GM23338 (cell line): ENCODE measurements around the gene MYH13. TPM values are rescaled to one million over a fixed set of nuclear protein-coding genes. Genes with fewer than 3 reads are reported as not detected.

ENCODE experiments used
- ATAC-seq: fragments of 200-7000 bp; cut with Tn5 transposase; 3 replicates; pipeline ENCODE4 v1.9.1; 2020
- DNase-seq: peaks from one replicate; pipeline ENCODE4 v3.0.0-alpha.2; 2015; ENCODE audit warnings: low spot score
- H2AFZ ChIP-seq: fragments of 200-600 bp; sonication (generic); 2 replicates; pipeline ENCODE4 v1.8.0; 2016; ENCODE audit warnings: antibody characterized with exemption, mild to moderate bottlenecking, moderate library complexity
- H3F3A ChIP-seq: fragments of 200-600 bp; sonication (generic); replicated peaks from 2 replicates; pipeline ENCODE4 v1.8.0; 2017; ENCODE audit warnings: antibody characterized with exemption, mixed run types, low read depth
- H3K27ac ChIP-seq: fragments of 200-600 bp; sonication (generic); 2 replicates; pipeline ENCODE4 v1.6.1; 2016; ENCODE audit warnings: low read depth
- H3K27me3 ChIP-seq: fragments of 200-600 bp; sonication (generic); 2 replicates; pipeline ENCODE4 v1.8.0; 2016; ENCODE audit warnings: mild to moderate bottlenecking, mixed run types, moderate library complexity; ENCODE audit not compliant: insufficient read depth
- H3K36me3 ChIP-seq: fragments of 200-600 bp; sonication (generic); 2 replicates; pipeline ENCODE4 v1.8.0; 2016; ENCODE audit warnings: mild to moderate bottlenecking; ENCODE audit not compliant: insufficient read depth
- H3K4me1 ChIP-seq: fragments of 200-600 bp; sonication (generic); 2 replicates; pipeline ENCODE4 v1.8.0; 2016; ENCODE audit warnings: mild to moderate bottlenecking, moderate library complexity; ENCODE audit not compliant: insufficient read depth
- H3K4me2 ChIP-seq: fragments of 200-600 bp; sonication (generic); 2 replicates; pipeline ENCODE4 v1.7.1; 2017; ENCODE audit warnings: mixed run types
- H3K4me3 ChIP-seq: fragments of 200-600 bp; sonication (generic); 2 replicates; pipeline ENCODE4 v1.6.1; 2016; ENCODE audit warnings: mixed run types
- H3K79me2 ChIP-seq: fragments of 200-600 bp; sonication (generic); replicated peaks from 2 replicates; pipeline ENCODE4 v1.8.0; 2017; ENCODE audit warnings: mild to moderate bottlenecking; ENCODE audit not compliant: insufficient read depth
- H3K9me2 ChIP-seq: fragments of 200-600 bp; sonication (generic); 2 replicates; pipeline ENCODE4 v1.8.0; 2017; ENCODE audit not compliant: insufficient read depth
- H4K20me1 ChIP-seq: fragments of 200-600 bp; sonication (generic); replicated peaks from 2 replicates; pipeline ENCODE4 v1.8.0; 2017; ENCODE audit warnings: mild to moderate bottlenecking; ENCODE audit not compliant: insufficient read depth
- H3K27ac Mint-ChIP-seq: 2 replicates; pipeline ENCODE4 v1.8.0; 2020; ENCODE audit warnings: inconsistent platforms, mild to moderate bottlenecking, moderate library complexity, mixed read lengths
- H3K27me3 Mint-ChIP-seq: 3 replicates; pipeline ENCODE4 v1.8.0; 2022; ENCODE audit warnings: low read depth, mild to moderate bottlenecking, moderate library complexity, mixed read lengths, inconsistent platforms; ENCODE audit not compliant: insufficient read depth, poor library complexity
- H3K36me3 Mint-ChIP-seq: 3 replicates; pipeline ENCODE4 v1.8.0; 2021; ENCODE audit warnings: low read depth, mild to moderate bottlenecking, inconsistent platforms, moderate library complexity, mixed read lengths
- H3K4me1 Mint-ChIP-seq: 3 replicates; pipeline ENCODE4 v1.8.0; 2020; ENCODE audit warnings: mild to moderate bottlenecking, inconsistent platforms, mixed read lengths
- H3K4me3 Mint-ChIP-seq: 3 replicates; pipeline ENCODE4 v1.8.0; 2021; ENCODE audit warnings: moderate library complexity, mild to moderate bottlenecking, inconsistent platforms, mixed read lengths
- H3K9me3 Mint-ChIP-seq: 3 replicates; pipeline ENCODE4 v1.8.0; 2020; ENCODE audit warnings: moderate library complexity, mild to moderate bottlenecking, inconsistent platforms, mixed read lengths
- NANOG ChIP-seq: IDR thresholded peaks from 2 replicates; pipeline ENCODE4 v1.6.1; 2016; ENCODE audit warnings: antibody characterized with exemption, borderline replicate concordance
- ZNF331 ChIP-seq: fragments of 250-450 bp; sonication (Bioruptor Pico); IDR thresholded peaks from 2 replicates; pipeline ENCODE4 v1.5.0; 2020; ENCODE audit warnings: low read depth, mild to moderate bottlenecking, moderate library complexity
- polyA plus RNA-seq: library from polyadenylated mRNA; unstranded; fragments of >200 nt; fragmentation: Nextera tagmentation; extraction: Ambion mirVana; gene quantifications from 2 replicates; pipeline ENCODE4 v1.2.1, GENCODE V29; 2016
- total RNA-seq: library from RNA; depleted of rRNA; stranded (reverse); fragments of >200 nt; shearing (Covaris generic); gene quantifications from 2 replicates; pipeline ENCODE4 v1.2.3, GENCODE V29; 2014
- TF ChIP-seq, protein P1 (sequence below): fragments of 250-450 bp; sonication (Bioruptor Pico); IDR thresholded peaks from 2 replicates; pipeline ENCODE4 v1.5.0; 2020; ENCODE audit warnings: mild to moderate bottlenecking, moderate library complexity
- TF ChIP-seq, protein P2 (sequence below): IDR thresholded peaks from one replicate; pipeline ENCODE4 v1.6.1; 2018; ENCODE audit warnings: antibody characterized with exemption; ENCODE audit not compliant: unreplicated experiment
- TF ChIP-seq, protein P3 (sequence below): IDR thresholded peaks from 2 replicates; pipeline ENCODE4 v1.6.1; 2016; ENCODE audit warnings: antibody characterized with exemption
- TF ChIP-seq, protein P4 (sequence below), 2 experiments: fragments of 200-600 bp in 1 of 2; sonication (generic) in 1 of 2; conservative IDR thresholded peaks; 2 replicates each; pipeline versions ENCODE4 v1.5.1 to v1.6.1; 2016 to 2017; ENCODE audit warnings: antibody characterized with exemption in 2 of 2, low read depth in 2 of 2, mild to moderate bottlenecking in 2 of 2, moderate library complexity in 1 of 2

MYH13 gene
- total and polyA plus RNA-seq, 2 experiments from 2014 or later = not detected

DNA sequence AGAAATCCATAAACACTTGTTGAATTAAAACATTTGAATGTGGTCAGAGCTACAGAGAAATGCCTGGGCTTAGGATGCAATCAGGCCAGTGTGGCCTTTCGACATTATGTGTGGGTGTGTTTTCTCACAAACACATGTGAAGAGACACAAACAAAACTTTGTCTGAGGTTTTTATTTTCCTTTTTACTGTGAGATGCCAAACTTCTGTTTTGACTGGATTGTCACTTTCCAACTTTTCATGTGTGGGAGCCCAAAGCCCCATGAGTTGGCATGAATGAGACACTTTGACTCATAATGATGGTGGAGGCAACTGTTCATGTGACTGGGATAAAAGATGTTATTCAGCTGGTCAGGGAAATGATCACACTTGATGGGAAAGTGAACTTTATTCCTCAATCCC, 102.5 kb downstream of the MYH13 start (continued):
- TF ChIP-seq, protein P1, sequence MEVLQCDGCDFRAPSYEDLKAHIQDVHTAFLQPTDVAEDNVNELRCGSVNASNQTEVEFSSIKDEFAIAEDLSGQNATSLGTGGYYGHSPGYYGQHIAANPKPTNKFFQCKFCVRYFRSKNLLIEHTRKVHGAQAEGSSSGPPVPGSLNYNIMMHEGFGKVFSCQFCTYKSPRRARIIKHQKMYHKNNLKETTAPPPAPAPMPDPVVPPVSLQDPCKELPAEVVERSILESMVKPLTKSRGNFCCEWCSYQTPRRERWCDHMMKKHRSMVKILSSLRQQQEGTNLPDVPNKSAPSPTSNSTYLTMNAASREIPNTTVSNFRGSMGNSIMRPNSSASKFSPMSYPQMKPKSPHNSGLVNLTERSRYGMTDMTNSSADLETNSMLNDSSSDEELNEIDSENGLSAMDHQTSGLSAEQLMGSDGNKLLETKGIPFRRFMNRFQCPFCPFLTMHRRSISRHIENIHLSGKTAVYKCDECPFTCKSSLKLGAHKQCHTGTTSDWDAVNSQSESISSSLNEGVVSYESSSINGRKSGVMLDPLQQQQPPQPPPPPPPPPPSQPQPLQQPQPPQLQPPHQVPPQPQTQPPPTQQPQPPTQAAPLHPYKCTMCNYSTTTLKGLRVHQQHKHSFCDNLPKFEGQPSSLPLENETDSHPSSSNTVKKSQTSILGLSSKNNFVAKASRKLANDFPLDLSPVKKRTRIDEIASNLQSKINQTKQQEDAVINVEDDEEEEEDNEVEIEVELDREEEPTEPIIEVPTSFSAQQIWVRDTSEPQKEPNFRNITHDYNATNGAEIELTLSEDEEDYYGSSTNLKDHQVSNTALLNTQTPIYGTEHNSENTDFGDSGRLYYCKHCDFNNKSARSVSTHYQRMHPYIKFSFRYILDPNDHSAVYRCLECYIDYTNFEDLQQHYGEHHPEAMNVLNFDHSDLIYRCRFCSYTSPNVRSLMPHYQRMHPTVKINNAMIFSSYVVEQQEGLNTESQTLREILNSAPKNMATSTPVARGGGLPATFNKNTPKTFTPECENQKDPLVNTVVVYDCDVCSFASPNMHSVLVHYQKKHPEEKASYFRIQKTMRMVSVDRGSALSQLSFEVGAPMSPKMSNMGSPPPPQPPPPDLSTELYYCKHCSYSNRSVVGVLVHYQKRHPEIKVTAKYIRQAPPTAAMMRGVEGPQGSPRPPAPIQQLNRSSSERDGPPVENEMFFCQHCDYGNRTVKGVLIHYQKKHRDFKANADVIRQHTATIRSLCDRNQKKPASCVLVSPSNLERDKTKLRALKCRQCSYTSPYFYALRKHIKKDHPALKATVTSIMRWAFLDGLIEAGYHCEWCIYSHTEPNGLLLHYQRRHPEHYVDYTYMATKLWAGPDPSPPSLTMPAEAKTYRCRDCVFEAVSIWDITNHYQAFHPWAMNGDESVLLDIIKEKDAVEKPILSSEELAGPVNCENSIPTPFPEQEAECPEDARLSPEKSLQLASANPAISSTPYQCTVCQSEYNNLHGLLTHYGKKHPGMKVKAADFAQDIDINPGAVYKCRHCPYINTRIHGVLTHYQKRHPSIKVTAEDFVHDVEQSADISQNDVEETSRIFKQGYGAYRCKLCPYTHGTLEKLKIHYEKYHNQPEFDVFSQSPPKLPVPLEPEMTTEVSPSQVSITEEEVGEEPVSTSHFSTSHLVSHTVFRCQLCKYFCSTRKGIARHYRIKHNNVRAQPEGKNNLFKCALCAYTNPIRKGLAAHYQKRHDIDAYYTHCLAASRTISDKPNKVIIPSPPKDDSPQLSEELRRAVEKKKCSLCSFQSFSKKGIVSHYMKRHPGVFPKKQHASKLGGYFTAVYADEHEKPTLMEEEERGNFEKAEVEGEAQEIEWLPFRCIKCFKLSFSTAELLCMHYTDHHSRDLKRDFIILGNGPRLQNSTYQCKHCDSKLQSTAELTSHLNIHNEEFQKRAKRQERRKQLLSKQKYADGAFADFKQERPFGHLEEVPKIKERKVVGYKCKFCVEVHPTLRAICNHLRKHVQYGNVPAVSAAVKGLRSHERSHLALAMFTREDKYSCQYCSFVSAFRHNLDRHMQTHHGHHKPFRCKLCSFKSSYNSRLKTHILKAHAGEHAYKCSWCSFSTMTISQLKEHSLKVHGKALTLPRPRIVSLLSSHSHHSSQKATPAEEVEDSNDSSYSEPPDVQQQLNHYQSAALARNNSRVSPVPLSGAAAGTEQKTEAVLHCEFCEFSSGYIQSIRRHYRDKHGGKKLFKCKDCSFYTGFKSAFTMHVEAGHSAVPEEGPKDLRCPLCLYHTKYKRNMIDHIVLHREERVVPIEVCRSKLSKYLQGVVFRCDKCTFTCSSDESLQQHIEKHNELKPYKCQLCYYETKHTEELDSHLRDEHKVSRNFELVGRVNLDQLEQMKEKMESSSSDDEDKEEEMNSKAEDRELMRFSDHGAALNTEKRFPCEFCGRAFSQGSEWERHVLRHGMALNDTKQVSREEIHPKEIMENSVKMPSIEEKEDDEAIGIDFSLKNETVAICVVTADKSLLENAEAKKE (CRISPR knock-in tag) = no peak
- TF ChIP-seq, protein P2, sequence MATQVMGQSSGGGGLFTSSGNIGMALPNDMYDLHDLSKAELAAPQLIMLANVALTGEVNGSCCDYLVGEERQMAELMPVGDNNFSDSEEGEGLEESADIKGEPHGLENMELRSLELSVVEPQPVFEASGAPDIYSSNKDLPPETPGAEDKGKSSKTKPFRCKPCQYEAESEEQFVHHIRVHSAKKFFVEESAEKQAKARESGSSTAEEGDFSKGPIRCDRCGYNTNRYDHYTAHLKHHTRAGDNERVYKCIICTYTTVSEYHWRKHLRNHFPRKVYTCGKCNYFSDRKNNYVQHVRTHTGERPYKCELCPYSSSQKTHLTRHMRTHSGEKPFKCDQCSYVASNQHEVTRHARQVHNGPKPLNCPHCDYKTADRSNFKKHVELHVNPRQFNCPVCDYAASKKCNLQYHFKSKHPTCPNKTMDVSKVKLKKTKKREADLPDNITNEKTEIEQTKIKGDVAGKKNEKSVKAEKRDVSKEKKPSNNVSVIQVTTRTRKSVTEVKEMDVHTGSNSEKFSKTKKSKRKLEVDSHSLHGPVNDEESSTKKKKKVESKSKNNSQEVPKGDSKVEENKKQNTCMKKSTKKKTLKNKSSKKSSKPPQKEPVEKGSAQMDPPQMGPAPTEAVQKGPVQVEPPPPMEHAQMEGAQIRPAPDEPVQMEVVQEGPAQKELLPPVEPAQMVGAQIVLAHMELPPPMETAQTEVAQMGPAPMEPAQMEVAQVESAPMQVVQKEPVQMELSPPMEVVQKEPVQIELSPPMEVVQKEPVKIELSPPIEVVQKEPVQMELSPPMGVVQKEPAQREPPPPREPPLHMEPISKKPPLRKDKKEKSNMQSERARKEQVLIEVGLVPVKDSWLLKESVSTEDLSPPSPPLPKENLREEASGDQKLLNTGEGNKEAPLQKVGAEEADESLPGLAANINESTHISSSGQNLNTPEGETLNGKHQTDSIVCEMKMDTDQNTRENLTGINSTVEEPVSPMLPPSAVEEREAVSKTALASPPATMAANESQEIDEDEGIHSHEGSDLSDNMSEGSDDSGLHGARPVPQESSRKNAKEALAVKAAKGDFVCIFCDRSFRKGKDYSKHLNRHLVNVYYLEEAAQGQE = no peak
- no peak for TF ChIP-seq NANOG

DNA sequence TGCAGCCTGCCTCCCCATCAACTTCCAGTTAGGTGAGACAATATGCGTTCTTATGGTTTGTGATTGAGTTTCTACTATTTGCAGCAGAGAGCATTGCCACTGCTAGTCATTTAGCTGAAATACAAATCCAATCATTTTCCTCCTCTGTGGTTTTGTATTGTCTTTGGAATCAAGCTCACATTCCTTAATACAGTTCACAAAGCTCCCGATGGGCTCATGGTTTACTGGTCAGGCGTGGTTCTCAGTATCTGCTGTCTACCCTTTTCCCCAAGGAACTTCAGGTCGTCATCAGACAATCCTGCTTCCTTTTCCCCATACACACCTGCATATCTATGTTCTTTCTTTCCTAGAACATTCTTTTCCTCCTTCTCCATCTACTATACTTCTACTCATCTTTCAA, 104.8 kb downstream of the MYH13 start:
- H3K36me3 Mint-ChIP-seq = peaks cover 3% of the 10 kb centered on the region; the same call in 2 of the 3 replicates
- H3K4me3 ChIP-seq = no peak overlapping the region
- ATAC-seq = no peak
- TF ChIP-seq, protein P3, sequence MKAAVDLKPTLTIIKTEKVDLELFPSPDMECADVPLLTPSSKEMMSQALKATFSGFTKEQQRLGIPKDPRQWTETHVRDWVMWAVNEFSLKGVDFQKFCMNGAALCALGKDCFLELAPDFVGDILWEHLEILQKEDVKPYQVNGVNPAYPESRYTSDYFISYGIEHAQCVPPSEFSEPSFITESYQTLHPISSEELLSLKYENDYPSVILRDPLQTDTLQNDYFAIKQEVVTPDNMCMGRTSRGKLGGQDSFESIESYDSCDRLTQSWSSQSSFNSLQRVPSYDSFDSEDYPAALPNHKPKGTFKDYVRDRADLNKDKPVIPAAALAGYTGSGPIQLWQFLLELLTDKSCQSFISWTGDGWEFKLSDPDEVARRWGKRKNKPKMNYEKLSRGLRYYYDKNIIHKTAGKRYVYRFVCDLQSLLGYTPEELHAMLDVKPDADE = no peak
- TF ChIP-seq, protein P4, sequence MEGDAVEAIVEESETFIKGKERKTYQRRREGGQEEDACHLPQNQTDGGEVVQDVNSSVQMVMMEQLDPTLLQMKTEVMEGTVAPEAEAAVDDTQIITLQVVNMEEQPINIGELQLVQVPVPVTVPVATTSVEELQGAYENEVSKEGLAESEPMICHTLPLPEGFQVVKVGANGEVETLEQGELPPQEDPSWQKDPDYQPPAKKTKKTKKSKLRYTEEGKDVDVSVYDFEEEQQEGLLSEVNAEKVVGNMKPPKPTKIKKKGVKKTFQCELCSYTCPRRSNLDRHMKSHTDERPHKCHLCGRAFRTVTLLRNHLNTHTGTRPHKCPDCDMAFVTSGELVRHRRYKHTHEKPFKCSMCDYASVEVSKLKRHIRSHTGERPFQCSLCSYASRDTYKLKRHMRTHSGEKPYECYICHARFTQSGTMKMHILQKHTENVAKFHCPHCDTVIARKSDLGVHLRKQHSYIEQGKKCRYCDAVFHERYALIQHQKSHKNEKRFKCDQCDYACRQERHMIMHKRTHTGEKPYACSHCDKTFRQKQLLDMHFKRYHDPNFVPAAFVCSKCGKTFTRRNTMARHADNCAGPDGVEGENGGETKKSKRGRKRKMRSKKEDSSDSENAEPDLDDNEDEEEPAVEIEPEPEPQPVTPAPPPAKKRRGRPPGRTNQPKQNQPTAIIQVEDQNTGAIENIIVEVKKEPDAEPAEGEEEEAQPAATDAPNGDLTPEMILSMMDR (conservative IDR thresholded peaks at IDR 0.05; ENCODE audit: low read depth in 2 of 2) = no peak
- no peak for TF ChIP-seq ZNF331 (CRISPR knock-in tag)

More for the DNA sequence above, 104.8 kb downstream of the MYH13 start:
- H3K27ac ChIP-seq = no peak overlapping the region
- H3K4me3 Mint-ChIP-seq = no peak overlapping the region
- 0 out of 2 replicates have a peak, but pooled peaks cover 3% of the 10 kb centered on the region for H3K9me2 ChIP-seq
- DNase-seq = no peak
- no peak overlapping the region for H3K27ac Mint-ChIP-seq
- peaks cover 5% of the 10 kb centered on the region; the same call in 1 of the 2 replicates for H3K4me1 ChIP-seq
- H3K4me2 ChIP-seq = no peak overlapping the region
- no peak overlapping the region for H2AFZ ChIP-seq
- H3K79me2 ChIP-seq = no peaks in the 10 kb centered on the region
- H4K20me1 ChIP-seq = no peaks in the 10 kb centered on the region
- H3K36me3 ChIP-seq = no peaks in the 10 kb centered on the region
- peaks cover 5% of the 10 kb centered on the region for H3K27me3 Mint-ChIP-seq
- H3K27me3 ChIP-seq = no peaks in the 10 kb centered on the region
- H3K9me3 Mint-ChIP-seq = no peaks in the 10 kb centered on the region
- peaks cover 2% of the 10 kb centered on the region; the same call in 1 of the 3 replicates for H3K4me1 Mint-ChIP-seq
- H3F3A ChIP-seq = no peaks in the 10 kb centered on the region
